H1 (cell line): ENCODE results near the gene CAMK2D. TPM values are rescaled to one million over a fixed set of nuclear protein-coding genes. Genes with fewer than 3 reads are reported as not detected.

ENCODE experiments used
- polyA plus RNA-seq, 7 experiments: library from polyadenylated mRNA; depleted of rRNA in 3 of 7; stranded (reverse) in 5 of 7; unstranded in 2 of 7; fragments of >200 nt in 5 of 7; fragments of 200-250 nt in 2 of 7; gene quantifications; 1 replicate in 5 of 7; 2 replicates in 1 of 7; 4 replicates in 1 of 7; pipeline versions ENCODE4 v1.2.1 to v1.2.3, GENCODE V29; 2011 to 2013; ENCODE audit warnings: missing spikeins in 2 of 7, mixed read lengths in 2 of 7
- total RNA-seq: library from RNA; stranded (reverse); fragmentation: NEBNext Ultra II Directional; extraction: Animal tissue kit (Norgen Biotek cat#: 25700); gene quantifications from 2 replicates; pipeline ENCODE4 v1.2.1, GENCODE V29; 2021
- TF ChIP-seq, protein P1 (sequence below), 3 experiments: IDR thresholded peaks; 1 replicate in 2 of 3; 2 replicates in 1 of 3; pipeline versions ENCODE4 v1.5.1 to v1.6.1; 2011; ENCODE audit warnings: low read length in 3 of 3, mild to moderate bottlenecking in 3 of 3, inconsistent platforms in 2 of 3, low read depth in 1 of 3, moderate library complexity in 1 of 3; ENCODE audit not compliant: insufficient read depth in 1 of 3; ENCODE audit errors: control extremely low read depth in 1 of 3

Gene CAMK2D
- total and polyA plus RNA-seq, 2 of the 8 experiments (the other 6 are each of a cell fraction or from before 2014, with no cell fraction given) = 3.2 to 7.0 TPM

DNA sequence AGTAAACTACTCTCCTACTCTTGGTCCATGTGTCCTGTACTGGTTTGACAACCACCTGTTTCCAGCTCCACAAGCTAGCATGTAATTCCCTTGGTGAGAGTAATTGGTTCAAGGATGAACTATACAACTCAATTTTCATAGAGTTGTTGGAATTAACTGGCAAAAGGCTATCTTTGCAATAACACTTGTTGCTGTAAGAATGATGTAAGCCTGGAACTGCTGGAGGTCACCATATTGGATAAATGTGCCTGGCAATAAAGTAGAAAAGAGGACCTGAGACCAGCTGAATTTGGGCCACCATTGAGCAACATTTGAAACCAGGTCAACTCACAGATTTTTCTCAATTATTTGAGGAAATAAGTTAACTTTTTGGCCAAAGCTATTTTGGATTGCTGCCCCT lies 175.5 kb downstream of the CAMK2D start (continued):
- TF ChIP-seq, protein P1, sequence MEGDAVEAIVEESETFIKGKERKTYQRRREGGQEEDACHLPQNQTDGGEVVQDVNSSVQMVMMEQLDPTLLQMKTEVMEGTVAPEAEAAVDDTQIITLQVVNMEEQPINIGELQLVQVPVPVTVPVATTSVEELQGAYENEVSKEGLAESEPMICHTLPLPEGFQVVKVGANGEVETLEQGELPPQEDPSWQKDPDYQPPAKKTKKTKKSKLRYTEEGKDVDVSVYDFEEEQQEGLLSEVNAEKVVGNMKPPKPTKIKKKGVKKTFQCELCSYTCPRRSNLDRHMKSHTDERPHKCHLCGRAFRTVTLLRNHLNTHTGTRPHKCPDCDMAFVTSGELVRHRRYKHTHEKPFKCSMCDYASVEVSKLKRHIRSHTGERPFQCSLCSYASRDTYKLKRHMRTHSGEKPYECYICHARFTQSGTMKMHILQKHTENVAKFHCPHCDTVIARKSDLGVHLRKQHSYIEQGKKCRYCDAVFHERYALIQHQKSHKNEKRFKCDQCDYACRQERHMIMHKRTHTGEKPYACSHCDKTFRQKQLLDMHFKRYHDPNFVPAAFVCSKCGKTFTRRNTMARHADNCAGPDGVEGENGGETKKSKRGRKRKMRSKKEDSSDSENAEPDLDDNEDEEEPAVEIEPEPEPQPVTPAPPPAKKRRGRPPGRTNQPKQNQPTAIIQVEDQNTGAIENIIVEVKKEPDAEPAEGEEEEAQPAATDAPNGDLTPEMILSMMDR (IDR thresholded peaks at IDR 0.05; ENCODE audit: control extremely low read depth in 1 of 3, insufficient read depth in 1 of 3, low read depth in 1 of 3, low read length in 3 of 3) = no peak
